Mammary epithelial cell (primary cell): ENCODE results near the gene CPED1.

Experiments used
- EZH2 ChIP-seq: IDR thresholded peaks from 2 replicates; pipeline ENCODE4 v1.6.1; 2012; ENCODE audit warnings: low read length, inconsistent platforms, borderline replicate concordance
- TF ChIP-seq, protein P1 (sequence below), 2 donors: IDR thresholded peaks in 1 of 2; conservative IDR thresholded peaks in 1 of 2; 2 replicates each; pipeline ENCODE4 v1.5.1; 2011 to 2012; ENCODE audit warnings: inconsistent platforms in 2 of 2, low read length in 2 of 2, mild to moderate bottlenecking in 2 of 2, control low read depth in 1 of 2, low read depth in 1 of 2; ENCODE audit not compliant: insufficient read depth in 1 of 2; ENCODE audit errors: extremely low read depth in 1 of 2

DNA sequence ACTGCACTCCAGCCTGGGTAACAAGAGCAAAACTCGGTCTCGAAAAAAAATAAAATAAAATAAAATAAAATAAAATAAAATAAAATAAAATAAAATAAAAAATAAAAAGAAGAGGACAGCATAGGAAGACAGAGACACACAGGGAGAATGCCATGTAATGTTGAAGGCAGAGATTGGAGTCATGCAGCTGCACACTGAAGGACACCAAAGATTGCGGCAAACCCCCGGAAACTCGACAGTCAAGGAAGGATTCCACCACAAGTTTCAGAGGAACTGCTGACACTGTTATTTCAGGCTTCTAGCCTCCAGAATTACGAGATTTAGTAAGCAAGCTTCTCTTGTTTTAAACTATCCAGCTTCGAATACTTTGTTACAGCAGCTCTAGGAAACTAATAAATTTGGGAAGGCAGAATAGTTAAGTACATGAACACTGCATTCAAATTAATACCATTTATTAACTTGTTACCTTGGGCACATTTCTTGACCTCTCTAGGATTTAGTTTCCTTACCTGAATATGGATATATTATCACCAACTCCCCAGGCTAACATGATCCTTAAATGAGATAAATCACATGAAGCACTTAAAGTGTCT lies 9.5 kb downstream of the CPED1 start:
- TF ChIP-seq, protein P1, sequence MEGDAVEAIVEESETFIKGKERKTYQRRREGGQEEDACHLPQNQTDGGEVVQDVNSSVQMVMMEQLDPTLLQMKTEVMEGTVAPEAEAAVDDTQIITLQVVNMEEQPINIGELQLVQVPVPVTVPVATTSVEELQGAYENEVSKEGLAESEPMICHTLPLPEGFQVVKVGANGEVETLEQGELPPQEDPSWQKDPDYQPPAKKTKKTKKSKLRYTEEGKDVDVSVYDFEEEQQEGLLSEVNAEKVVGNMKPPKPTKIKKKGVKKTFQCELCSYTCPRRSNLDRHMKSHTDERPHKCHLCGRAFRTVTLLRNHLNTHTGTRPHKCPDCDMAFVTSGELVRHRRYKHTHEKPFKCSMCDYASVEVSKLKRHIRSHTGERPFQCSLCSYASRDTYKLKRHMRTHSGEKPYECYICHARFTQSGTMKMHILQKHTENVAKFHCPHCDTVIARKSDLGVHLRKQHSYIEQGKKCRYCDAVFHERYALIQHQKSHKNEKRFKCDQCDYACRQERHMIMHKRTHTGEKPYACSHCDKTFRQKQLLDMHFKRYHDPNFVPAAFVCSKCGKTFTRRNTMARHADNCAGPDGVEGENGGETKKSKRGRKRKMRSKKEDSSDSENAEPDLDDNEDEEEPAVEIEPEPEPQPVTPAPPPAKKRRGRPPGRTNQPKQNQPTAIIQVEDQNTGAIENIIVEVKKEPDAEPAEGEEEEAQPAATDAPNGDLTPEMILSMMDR (conservative IDR thresholded peaks at IDR 0.05 in 1 of 2, IDR thresholded peaks at IDR 0.05 in 1 of 2; ENCODE audit: extremely low read depth in 1 of 2, insufficient read depth in 1 of 2, low read depth in 1 of 2, low read length in 2 of 2), result no peak
- no peak for TF ChIP-seq EZH2
